Tibial nerve (tissue), 4 donors: ENCODE results near the gene ZC3H7B. TPM values are rescaled to one million over a fixed set of nuclear protein-coding genes. Genes with fewer than 3 reads are reported as not detected.

Experiments
- DNase-seq, 2 donors: peaks; one replicate each; pipeline ENCODE4 v3.0.0-alpha.2; 2019; ENCODE audit warnings: low spot score in 2 of 2
- H3K27ac ChIP-seq, 4 donors: fragments of 200-600 bp; sonication (generic) in 3 of 4; one replicate each; pipeline ENCODE4 v1.5.1; 2017 to 2019; ENCODE audit warnings: mild to moderate bottlenecking in 1 of 4
- H3K27me3 ChIP-seq, 2 donors: fragments of 200-600 bp; sonication (generic) in 1 of 2; one replicate each; pipeline versions ENCODE4 v1.5.1 to v1.6.0; 2017 to 2019
- H3K36me3 ChIP-seq, 3 donors: fragments of 200-600 bp; sonication (generic); one replicate each; pipeline ENCODE4 v1.5.1; 2018 to 2019
- H3K4me1 ChIP-seq, 4 donors: fragments of 200-600 bp; sonication (generic) in 3 of 4; one replicate each; pipeline ENCODE4 v1.5.1; 2017 to 2019
- H3K4me3 ChIP-seq, 4 donors: fragments of 200-600 bp; sonication (generic) in 3 of 4; one replicate each; pipeline ENCODE4 v1.5.1; 2017 to 2019; ENCODE audit warnings: mild to moderate bottlenecking in 1 of 4, moderate library complexity in 1 of 4
- H3K9me3 ChIP-seq, 4 donors: fragments of 200-600 bp; sonication (generic) in 3 of 4; one replicate each; pipeline ENCODE4 v1.5.1; 2017 to 2019
- EP300 ChIP-seq, 2 donors: sonication (generic); formaldehyde crosslinking; IDR thresholded peaks; one replicate each; pipeline ENCODE4 v1.6.1; 2017; ENCODE audit warnings: antibody characterized with exemption in 2 of 2, mild to moderate bottlenecking in 1 of 2
- POLR2A ChIP-seq, 2 donors: fragments of 450-650 bp; IDR thresholded peaks; one replicate each; pipeline ENCODE4 v1.6.1; 2017; ENCODE audit warnings: antibody characterized with exemption in 2 of 2, mild to moderate bottlenecking in 2 of 2, moderate library complexity in 2 of 2
- WGBS, 2 donors: methylation state at CpG; one replicate each; pipeline ENCODE4 v1.1.5; 2018; 5-methylcytosine and 5-hydroxymethylcytosine counted together
- small RNA-seq: library from RNA; depleted of rRNA; stranded (forward); fragments of <200 nt; gene quantifications from one replicate; pipeline ENCODE3, GENCODE V24; 2016
- total RNA-seq, 4 donors: library from RNA; depleted of rRNA; stranded (reverse); fragments of >200 nt; gene quantifications; one replicate each; pipeline ENCODE4 v1.1.0, GENCODE V29; 2016
- TF ChIP-seq, protein P1 (sequence below), 5 experiments: fragments of 200-600 bp in 3 of 5; fragments of 450-650 bp in 2 of 5; sonication (generic) in 3 of 5; IDR thresholded peaks; one replicate each; pipeline ENCODE4 v1.5.1; 2016 to 2019; ENCODE audit warnings: antibody characterized with exemption in 5 of 5, mild to moderate bottlenecking in 3 of 5, moderate library complexity in 2 of 5

ZC3H7B gene
- total RNA-seq, 4 donors from 2014 or later, result 45.0 to 74.9 (median 57.9) TPM

DNA sequence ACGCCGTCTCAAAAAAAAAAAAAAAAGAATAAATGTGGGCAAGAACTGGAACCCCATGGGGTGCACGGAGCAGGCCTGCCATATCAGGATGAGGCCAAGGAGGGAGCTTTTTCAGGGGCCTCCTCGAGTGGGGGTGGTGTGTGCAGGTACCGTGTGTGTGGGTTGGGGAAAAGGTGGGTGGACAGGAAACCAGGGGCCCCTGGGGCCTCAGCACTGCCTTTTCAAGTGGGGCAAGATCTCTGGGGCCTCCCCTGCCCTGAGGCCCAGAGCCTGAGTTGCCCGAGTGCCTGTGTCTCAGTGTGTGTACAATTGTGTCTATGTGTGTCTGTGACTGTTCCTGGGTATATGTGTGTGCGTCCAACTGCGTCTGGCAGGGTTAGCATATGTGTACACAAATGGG is 104.3 kb downstream of the ZC3H7B start:
- no peaks in the 10 kb centered on the region for H3K36me3 ChIP-seq
- H3K9me3 ChIP-seq, result no peaks in the 10 kb centered on the region
- DNase-seq, result no peak
- H3K4me1 ChIP-seq, result peaks cover 0 to 39% (median 20%) of the 10 kb centered on the region in 4 donors
- no peaks in the 10 kb centered on the region for H3K27me3 ChIP-seq
- no peak overlapping the region for H3K4me3 ChIP-seq
- peak overlapping the region in 1 of 4 donors; percentile 62 for H3K27ac ChIP-seq
- 86 to 87% methylated on average over 8 of the region's 8 CpGs for WGBS, 2 donors
- TF ChIP-seq EP300 (IDR thresholded peaks at IDR 0.05) (no peak), POLR2A (IDR thresholded peaks at IDR 0.05) (no peak)
- TF ChIP-seq, protein P1, sequence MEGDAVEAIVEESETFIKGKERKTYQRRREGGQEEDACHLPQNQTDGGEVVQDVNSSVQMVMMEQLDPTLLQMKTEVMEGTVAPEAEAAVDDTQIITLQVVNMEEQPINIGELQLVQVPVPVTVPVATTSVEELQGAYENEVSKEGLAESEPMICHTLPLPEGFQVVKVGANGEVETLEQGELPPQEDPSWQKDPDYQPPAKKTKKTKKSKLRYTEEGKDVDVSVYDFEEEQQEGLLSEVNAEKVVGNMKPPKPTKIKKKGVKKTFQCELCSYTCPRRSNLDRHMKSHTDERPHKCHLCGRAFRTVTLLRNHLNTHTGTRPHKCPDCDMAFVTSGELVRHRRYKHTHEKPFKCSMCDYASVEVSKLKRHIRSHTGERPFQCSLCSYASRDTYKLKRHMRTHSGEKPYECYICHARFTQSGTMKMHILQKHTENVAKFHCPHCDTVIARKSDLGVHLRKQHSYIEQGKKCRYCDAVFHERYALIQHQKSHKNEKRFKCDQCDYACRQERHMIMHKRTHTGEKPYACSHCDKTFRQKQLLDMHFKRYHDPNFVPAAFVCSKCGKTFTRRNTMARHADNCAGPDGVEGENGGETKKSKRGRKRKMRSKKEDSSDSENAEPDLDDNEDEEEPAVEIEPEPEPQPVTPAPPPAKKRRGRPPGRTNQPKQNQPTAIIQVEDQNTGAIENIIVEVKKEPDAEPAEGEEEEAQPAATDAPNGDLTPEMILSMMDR (IDR thresholded peaks at IDR 0.05), result no peak

DNA sequence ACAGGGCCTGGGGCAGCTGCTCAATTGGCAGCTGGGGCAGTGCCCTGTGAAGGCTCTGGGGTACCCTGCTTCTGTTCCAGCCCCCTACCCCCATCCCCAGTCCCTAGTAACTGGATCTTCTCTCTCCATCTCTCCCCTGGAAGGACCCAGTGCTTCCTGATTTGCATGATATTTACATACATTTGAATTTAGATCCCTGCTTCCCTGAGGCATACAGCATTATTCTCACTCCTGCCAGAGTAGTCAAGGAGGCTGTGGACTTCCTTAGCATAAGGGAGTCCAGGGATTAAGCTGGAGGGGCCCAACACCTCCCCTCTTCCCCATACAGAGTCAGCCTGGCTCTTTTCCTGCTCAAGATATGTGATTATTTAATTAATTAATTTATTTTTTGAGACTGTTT is 105.1 kb downstream of the ZC3H7B start:
- no peaks in the 10 kb centered on the region for H3K9me3 ChIP-seq
- H3K4me1 ChIP-seq, result peaks cover 0 to 47% (median 29%) of the 10 kb centered on the region in 4 donors
- H3K27me3 ChIP-seq, result no peaks in the 10 kb centered on the region
- no peak overlapping the region for H3K4me3 ChIP-seq
- no peaks in the 10 kb centered on the region for H3K36me3 ChIP-seq
- TF ChIP-seq EP300 (IDR thresholded peaks at IDR 0.05), result no peak
- TF ChIP-seq POLR2A (IDR thresholded peaks at IDR 0.05), result no peak
- TF ChIP-seq, protein P1 (IDR thresholded peaks at IDR 0.05), result no peak
- H3K27ac ChIP-seq, result no peak overlapping the region
- DNase-seq, result no peak

DNA sequence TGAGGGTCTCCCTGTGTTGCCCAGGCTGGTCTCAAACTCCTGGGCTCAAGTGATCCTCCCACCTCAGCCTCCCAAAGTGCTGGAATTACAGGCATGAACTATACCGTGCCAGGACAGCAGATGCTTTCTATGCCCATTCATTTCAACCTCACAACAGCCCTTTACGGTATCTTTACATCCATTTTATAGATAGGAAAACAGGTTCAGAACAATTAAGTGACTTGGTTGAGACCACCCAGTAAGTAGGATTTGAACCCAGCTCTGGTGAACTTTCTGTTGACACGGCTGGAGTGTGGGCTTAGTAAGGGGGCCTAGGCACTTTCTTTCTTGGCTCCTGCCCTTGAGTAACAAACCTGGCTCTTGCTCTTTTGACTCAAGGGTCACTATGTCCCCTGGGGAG is 106.1 kb downstream of the ZC3H7B start:
- Histone ChIP-seq H3K4me1 (peaks cover 0 to 48% (median 30%) of the 10 kb centered on the region in 4 donors), H3K9me3 (no peaks in the 10 kb centered on the region), H3K4me3 (no peak overlapping the region), H3K36me3 (no peaks in the 10 kb centered on the region), H3K27ac (no peak overlapping the region), H3K27me3 (no peaks in the 10 kb centered on the region)
- WGBS, 2 donors, result 76 to 89% methylated on average over 3 of the region's 3 CpGs
- TF ChIP-seq, protein P1 (IDR thresholded peaks at IDR 0.05), result no peak
- TF ChIP-seq POLR2A (IDR thresholded peaks at IDR 0.05) (no peak), EP300 (IDR thresholded peaks at IDR 0.05) (no peak)
- DNase-seq, result no peak

DNA sequence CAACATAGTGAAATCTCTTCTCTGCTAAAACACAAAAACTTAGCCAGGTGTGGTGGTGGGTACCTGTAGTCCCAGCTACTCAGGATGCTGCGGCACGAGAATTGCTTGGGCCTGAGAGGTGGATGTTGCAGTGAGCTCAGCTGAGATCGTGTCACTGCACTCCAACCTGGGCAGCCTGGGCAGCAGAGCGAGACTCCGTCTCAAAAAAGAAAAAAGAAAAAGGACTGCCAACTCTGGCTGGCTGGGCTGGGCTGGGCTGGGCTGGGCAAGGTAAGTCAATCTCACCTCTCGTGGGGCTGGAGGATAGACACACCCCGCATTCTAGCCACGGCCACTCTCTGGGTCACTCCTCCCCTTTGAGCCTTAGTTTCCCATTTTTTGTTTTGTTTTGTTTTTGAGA is 107.3 kb downstream of the ZC3H7B start:
- 80 to 87% methylated on average over 8 of the region's 8 CpGs for WGBS, 2 donors
- Histone ChIP-seq H3K4me1 (peaks cover 0 to 43% (median 32%) of the 10 kb centered on the region in 4 donors), H3K36me3 (no peaks in the 10 kb centered on the region), H3K27ac (peak overlapping the region in 2 of 4 donors; percentile 19 to 100), H3K9me3 (no peaks in the 10 kb centered on the region), H3K4me3 (no peak overlapping the region), H3K27me3 (no peaks in the 10 kb centered on the region)
- TF ChIP-seq, protein P1 (IDR thresholded peaks at IDR 0.05), result no peak
- no peak for TF ChIP-seq EP300 (IDR thresholded peaks at IDR 0.05)
- no peak for DNase-seq

Small RNAs within 50 kb of the gene (small RNA-seq; reads per million reads assigned to genes)
- gene MIR6889 (not detected), gene RNU6-495P (not detected)

Other genes with a start within 250 kb of the ZC3H7B start
- gene EP300, start 208.9 kb upstream of the ZC3H7B start, total RNA-seq, result 10 to 100 TPM; 75.8 to 97.7 (median 87.7) TPM
- 10 to 100 TPM; 21.2 to 27.4 (median 24.3) TPM for gene L3MBTL2, start 96.2 kb upstream of the ZC3H7B start, total RNA-seq
- 10 to 100 TPM; 25.3 to 32.0 (median 27.5) TPM for gene CHADL, start 60.6 kb upstream of the ZC3H7B start, total RNA-seq
- gene RANGAP1, start 15.3 kb upstream of the ZC3H7B start, total RNA-seq, result 10 to 100 TPM; 42.0 to 78.7 (median 60.3) TPM
- 10 to 100 TPM; 20.1 to 49.4 (median 43.9) TPM for gene TEF, start 80.4 kb downstream of the ZC3H7B start, total RNA-seq
- gene TOB2, start 145.3 kb downstream of the ZC3H7B start, total RNA-seq, result 10 to 100 TPM; 50.8 to 67.3 (median 56.9) TPM
- gene PHF5A, start 167.2 kb downstream of the ZC3H7B start, total RNA-seq, result 10 to 100 TPM; 32.6 to 51.5 (median 36.4) TPM
- 10 to 100 TPM; 69.9 to 91.1 (median 76.4) TPM for gene ACO2, start 167.6 kb downstream of the ZC3H7B start, total RNA-seq
- 10 to 100 TPM; 26.6 to 33.6 (median 27.5) TPM for gene POLR3H, start 242.9 kb downstream of the ZC3H7B start, total RNA-seq